HTERT RPE-1 (cell line): ENCODE data around the gene XXYLT1.
"Not testable (repeated sequence)": the region's sequence is repeated elsewhere in the genome, so short reads cannot be mapped to it uniquely, and the experiment has no call there.

Experiments used
- in situ Hi-C: fragments of 300-500 bp; cut with MboI; formaldehyde crosslinking; loops from 4 replicates; pipeline ENCODE4 v1.14.3; 2020; ENCODE audit warnings: low sequenced_read_pairs

XXYLT1 gene

GRCh38 chr3:195102609-195103467 lies 168.1 kb downstream of the XXYLT1 start:
- in situ Hi-C loops = no loop called here

- in situ Hi-C loops = no loop called here
These were observed 168.9 kb downstream of the XXYLT1 start for GRCh38 chr3:195101927-195102608.

- in situ Hi-C loops = no loop called here
These were observed 169.9 kb downstream of the XXYLT1 start for GRCh38 chr3:195101001-195101583.

GRCh38 chr3:195099951-195100785 lies 170.8 kb downstream of the XXYLT1 start:
- in situ Hi-C loops = no loop called here

- in situ Hi-C loops = no loop called here
These were observed 172.0 kb downstream of the XXYLT1 start for GRCh38 chr3:195098741-195099525.

GRCh38 chr3:195097331-195098255 lies 173.4 kb downstream of the XXYLT1 start:
- in situ Hi-C loops = no loop called here

- in situ Hi-C loops = no loop called here
These were observed 174.3 kb downstream of the XXYLT1 start for GRCh38 chr3:195096484-195097330.

GRCh38 chr3:195096053-195096452 lies 174.9 kb downstream of the XXYLT1 start:
- in situ Hi-C loops = no loop called here

- in situ Hi-C loops = no loop called here
These were observed 175.3 kb downstream of the XXYLT1 start for GRCh38 chr3:195095704-195096036.

- in situ Hi-C loops = no loop called here
These were observed 175.8 kb downstream of the XXYLT1 start for GRCh38 chr3:195095035-195095703.

GRCh38 chr3:195094191-195094921 lies 176.6 kb downstream of the XXYLT1 start:
- in situ Hi-C loops = no loop called here

GRCh38 chr3:195093731-195094130 lies 177.2 kb downstream of the XXYLT1 start:
- in situ Hi-C loops = no loop called here

GRCh38 chr3:195087840-195088601 lies 182.9 kb downstream of the XXYLT1 start:
- in situ Hi-C loops = not testable (repeated sequence)

GRCh38 chr3:195087328-195087727 lies 183.6 kb downstream of the XXYLT1 start:
- in situ Hi-C loops = no loop called here

GRCh38 chr3:195086885-195087284 lies 184.1 kb downstream of the XXYLT1 start:
- in situ Hi-C loops = no loop called here

GRCh38 chr3:195086341-195086740 lies 184.6 kb downstream of the XXYLT1 start:
- in situ Hi-C loops = no loop called here
